ENCODE results near the gene ARHGEF25.

- TF ChIP-seq MAFK (IDR thresholded peaks at IDR 0.05; ENCODE audit: partially characterized antibody) (no peak), CTCF (IDR thresholded peaks at IDR 0.05) (no peak)
Measured at GRCh38 chr12:57582440-57582839, 28.8 kb upstream of the ARHGEF25 start.

Measured in A549 (cell line).